GM18867 (cell line): ENCODE results near the gene TOGARAM2.

Experiments used
- ATAC-seq: cut with Tn5 transposase; IDR thresholded peaks from one replicate; pipeline ENCODE4 v1.9.1; 2021; ENCODE audit warnings: mild to moderate bottlenecking, moderate library complexity; ENCODE audit not compliant: unreplicated experiment

TOGARAM2 gene

DNA sequence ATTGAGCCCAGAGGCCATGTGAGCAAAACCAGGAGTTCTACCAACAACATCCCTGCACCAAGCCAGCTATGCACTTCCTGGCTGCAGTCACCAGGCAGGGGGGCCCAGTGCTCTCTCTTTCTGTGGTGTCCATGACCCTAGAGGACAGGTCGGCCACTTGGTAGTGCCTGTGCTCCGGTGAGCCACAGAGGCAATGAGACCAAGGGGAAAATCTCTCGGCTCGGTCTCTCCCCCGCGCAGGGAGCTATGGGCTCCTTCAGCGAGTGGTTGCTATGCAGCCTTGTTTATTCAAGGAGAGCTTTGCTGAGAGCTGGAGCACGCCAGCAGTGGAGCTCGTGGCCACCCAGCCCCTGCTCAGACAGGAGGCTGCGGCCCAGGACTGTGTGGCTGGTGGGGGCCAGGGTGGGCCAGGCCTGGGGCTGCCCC is at the start of gene TOGARAM2:
Gene TOGARAM2 (plus strand): TSS at position 283 of the 426 bp plus-strand sequence. CDS start 13,537 bp downstream, outside the sequence.
- no peak for ATAC-seq

GRCh38 chr2:28934769-28935168 is 46.3 kb upstream of the TOGARAM2 start:
- ATAC-seq, result no peak

- no peak for ATAC-seq
These were observed 40.1 kb upstream of the TOGARAM2 start for GRCh38 chr2:28941008-28941407.

DNA sequence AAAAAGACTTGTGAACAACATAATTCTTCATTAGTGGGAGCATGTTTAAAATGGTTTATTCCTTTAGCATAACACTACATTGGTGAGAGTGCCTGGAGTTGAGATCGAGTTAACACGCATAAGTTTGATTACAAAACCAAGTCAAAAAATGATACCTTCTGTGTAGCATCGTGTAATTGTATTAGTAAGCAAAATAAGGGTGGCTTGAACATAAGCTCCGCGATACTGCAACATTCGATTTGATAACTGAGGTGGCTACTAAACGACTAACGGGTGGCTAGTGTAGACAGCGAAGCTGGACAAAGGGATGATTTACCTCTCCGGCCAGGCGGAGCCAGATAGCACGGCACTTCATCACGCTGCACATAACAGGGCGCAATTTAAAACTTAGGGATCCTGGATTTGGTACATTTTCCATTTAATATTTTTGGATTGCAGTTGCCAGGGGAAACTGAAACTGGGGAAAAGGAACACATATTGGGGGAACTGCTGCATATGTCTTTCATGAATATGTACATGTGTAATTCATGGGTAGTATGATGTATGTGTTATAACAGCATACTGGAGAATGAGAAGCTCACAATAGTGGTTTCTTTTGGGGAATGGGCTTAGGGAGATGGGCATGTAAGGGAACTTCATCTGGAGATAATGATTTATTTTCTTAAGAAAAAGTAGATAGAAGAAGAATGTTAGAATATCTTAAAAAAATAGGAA is 36.4 kb upstream of the TOGARAM2 start:
- ATAC-seq, result no peak

- ATAC-seq, result no peak
These were observed 32.9 kb upstream of the TOGARAM2 start for GRCh38 chr2:28948160-28948559.

- no peak for ATAC-seq
These were observed 31.9 kb upstream of the TOGARAM2 start for GRCh38 chr2:28949190-28949589.

- ATAC-seq, result no peak
These were observed 31.3 kb upstream of the TOGARAM2 start for GRCh38 chr2:28949617-28950305.

GRCh38 chr2:28950941-28951630 is 30.0 kb upstream of the TOGARAM2 start:
- ATAC-seq, result no peak

DNA sequence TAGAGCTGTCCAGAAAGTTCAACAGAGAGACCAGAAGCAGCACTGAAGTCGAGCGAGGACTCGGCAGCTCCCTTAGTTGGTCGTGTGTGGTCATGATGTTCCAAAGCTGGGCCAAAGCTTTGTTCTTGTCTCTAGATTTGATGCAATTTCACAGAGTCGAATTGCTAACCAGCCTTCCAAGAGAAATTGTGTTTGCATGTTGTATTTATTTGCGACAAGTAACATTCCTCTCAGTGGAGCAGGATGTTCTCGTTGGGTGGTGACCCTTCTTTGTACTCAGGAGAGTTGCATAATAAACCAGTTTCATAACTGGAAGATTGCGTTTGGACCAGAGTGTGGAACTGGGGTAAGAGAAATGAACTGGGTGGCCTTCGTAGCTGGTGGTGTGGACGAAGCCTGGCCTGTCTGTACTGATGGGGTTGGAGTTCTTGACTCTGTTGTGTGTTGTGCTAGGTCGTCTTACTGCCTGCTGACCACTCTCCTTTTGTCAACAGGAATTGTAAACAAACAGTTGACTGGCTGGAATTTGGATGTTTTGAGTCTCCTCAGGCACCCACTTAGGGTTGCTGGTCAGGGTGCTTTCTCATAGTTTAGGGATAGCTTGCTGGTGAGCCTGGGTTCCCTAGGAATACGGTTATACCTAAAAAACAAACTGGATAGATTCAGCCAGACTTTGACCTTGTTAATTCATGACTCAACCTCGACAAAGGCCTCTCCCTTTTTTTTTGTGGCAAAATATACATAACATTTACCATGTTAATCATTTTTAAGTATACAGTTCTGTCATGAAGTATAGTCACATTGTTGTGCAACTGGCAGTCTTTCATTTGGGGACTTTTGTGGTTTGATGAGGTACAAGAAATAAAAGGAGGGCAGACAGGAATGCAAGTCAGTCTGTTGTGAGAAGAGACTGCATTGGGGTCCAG is 28.9 kb upstream of the TOGARAM2 start:
- no peak for ATAC-seq

GRCh38 chr2:28952836-28953211 is 28.3 kb upstream of the TOGARAM2 start:
- ATAC-seq, result no peak

DNA sequence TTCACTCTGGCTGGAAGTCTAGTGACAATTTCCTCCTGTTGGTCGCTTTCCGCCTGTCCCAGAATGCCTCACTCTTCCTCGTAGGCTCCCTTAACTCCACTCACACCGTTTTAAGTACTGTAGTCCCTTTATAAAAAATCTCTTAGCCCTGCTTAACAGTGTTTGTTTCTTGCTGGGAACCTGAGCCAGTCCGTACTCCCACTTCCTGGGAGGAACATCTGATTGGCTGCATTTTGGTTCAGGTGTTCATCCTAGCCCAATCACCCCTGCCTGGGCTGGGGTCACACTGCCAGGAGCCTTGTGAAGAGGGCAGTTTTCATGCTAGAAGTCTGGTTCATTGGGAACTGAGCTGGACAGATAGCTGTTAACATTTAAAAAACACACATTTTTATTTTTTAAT is 25.6 kb upstream of the TOGARAM2 start:
- ATAC-seq, result no peak

DNA sequence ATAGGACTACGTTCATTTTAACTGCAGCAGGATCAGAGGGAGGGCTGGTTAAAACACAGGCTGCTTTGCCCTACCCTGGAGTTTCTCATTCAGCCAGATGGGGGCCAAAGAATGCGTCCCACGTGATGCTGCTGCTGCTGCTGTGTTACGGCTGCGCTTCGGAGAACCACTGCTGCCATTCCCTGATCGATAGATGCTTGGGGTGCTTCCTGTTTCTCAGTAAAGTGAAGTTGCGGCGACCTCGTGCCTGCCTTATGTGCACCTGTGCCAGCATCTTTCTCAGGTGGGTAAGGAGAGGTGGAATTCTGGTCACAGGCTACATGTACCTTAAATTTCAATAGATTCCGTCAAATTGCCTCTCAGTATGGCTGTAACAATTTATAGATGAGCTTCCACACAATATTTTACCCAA is 24.7 kb upstream of the TOGARAM2 start:
- no peak for ATAC-seq

GRCh38 chr2:28956890-28957289 is 24.2 kb upstream of the TOGARAM2 start:
- ATAC-seq, result no peak

DNA sequence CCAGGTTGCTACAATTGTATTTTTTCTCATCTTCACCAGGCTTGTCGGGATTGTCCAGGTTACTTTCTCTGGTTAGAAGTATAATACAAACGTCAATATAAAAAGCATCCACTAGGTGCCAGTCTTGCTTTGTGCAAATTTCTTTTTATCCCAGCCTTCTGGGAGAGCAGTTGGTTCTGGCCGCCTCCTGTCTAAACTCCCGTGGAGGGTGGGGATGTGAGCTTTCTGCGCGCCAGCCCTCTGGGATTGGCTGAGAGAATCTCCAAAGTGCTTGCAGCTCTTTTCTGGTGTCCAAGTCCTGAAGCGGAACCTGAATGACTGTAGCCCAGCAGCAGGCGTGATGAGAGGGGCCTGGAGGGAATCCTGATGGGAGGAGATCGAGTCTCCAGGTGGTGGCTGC is 22.4 kb upstream of the TOGARAM2 start:
- ATAC-seq, result no peak

GRCh38 chr2:28960401-28960800 is 20.7 kb upstream of the TOGARAM2 start:
- no peak for ATAC-seq

- ATAC-seq, result no peak
These were observed 18.6 kb upstream of the TOGARAM2 start for GRCh38 chr2:28962505-28962904.

DNA sequence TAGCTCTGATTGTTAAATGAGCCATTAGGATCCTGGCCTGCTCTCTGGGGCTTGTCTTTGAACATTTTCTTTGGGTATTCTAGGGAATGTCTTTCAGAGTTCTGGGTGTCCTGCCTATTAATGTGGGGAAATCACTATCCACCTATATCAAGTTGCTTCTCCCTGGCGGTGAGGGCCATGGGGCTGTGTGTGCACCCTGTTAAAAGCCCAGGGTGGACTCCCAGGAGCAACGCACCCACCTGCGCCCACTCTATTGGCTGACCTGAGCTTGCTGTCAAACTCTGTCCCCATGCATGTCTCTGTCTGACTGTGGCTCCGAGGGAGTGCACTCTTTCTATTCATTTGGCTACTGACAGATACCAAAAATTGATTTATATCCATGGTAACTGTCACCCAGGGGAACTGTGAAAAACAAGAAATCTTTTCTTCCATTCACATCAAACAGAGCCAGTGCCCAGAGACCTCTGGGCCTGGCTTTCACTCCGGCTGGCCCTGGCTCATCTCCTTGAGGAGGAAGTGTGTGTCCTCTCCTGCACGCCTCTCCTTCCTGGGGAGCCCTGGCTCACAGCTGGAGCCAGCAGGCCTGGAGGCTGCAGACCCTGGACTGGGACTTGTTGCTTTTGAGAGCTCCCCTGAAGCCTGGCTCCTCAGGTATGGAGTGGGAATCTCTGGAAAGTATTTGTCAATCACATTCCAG is 10.5 kb upstream of the TOGARAM2 start:
- ATAC-seq, result no peak

DNA sequence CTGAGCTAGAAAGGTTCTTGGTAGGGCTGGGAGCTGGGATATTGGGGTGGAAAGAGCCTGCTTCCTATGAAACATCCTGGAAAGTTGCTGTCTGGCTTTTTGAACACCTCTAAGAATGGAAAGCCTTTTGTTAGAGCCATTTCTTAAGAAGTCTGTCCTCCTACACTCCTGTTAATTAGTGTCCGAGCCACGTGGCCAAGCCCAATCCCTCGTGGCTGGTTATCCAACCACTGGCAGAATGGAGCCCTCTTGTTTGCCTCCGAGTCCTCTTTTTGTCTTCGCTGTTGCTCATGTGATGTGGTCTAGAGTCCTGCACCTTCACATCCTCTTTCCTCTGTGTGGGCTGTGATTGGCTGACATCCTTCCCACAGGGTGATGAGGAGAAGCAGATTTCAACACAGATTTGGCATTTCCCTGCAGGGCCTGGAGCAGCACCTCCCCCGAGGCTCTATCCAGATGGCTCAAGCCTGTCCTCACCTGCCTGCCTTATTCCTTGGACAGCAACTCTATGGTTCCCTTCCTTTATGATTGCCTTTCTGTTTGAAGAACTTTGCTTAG is 8.2 kb upstream of the TOGARAM2 start:
- ATAC-seq, result no peak

- ATAC-seq, result no peak
These were observed 6.8 kb upstream of the TOGARAM2 start for GRCh38 chr2:28974252-28974651.

- no peak for ATAC-seq
These were observed 5.4 kb upstream of the TOGARAM2 start for GRCh38 chr2:28975671-28976070.
